Measurements from ENCODE around the gene CLDN16.

Gene CLDN16

GRCh38 chr3:190444006-190444405, 56.0 kb downstream of the CLDN16 start:
- DNase-seq, result no peak

- DNase-seq, result no peak
Observed at GRCh38 chr3:190444576-190445145, 56.7 kb downstream of the CLDN16 start.

GRCh38 chr3:190446573-190447279, 58.8 kb downstream of the CLDN16 start:
- DNase-seq, result no peak

- DNase-seq, result no peak
Observed at GRCh38 chr3:190448256-190448655, 60.3 kb downstream of the CLDN16 start.

GRCh38 chr3:190449801-190450200, 61.8 kb downstream of the CLDN16 start, which contains the start of gene TMEM207:
TSS of gene TMEM207 (minus strand) at chr3:190449901. CDS start at chr3:190449809, 92 bp downstream.
- no peak for DNase-seq

GRCh38 chr3:190455828-190456227, 67.9 kb downstream of the CLDN16 start:
- no peak for DNase-seq

GRCh38 chr3:190456770-190457169, 68.8 kb downstream of the CLDN16 start:
- no peak for DNase-seq

GRCh38 chr3:190458040-190458439, 70.1 kb downstream of the CLDN16 start:
- DNase-seq, result no peak
